ENCODE measurements around the gene ZNF775.

The ZNF775 gene

DNA sequence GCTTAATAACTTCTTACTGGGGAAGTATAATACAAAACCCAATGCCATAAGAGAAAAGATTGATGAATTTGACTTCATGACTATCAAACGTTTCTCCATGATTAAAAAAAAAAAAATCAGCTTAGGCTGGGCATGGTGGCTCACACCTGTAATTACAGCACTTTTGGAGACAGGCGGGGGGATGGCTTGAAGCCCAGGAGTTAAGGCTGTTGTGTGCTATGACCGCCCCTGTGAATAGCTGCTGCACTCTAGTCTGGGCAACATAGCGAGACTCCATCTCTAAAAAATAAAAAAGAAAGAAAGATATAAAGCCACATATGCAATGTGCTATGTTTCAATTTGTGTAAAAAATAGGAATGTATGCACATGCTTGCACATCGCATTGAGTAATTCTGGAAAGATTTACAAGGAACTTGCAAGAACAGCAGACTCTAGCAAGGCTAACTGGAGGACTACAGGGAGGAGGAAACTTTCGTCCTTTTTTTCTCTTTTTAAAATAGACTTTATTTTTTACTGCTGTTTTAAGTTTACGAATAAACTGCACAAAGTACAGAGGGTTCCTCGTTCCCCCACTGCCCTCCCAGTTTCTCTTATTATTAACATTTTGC is 27.4 kb upstream of the ZNF775 start:
- TF ChIP-seq, protein P1, sequence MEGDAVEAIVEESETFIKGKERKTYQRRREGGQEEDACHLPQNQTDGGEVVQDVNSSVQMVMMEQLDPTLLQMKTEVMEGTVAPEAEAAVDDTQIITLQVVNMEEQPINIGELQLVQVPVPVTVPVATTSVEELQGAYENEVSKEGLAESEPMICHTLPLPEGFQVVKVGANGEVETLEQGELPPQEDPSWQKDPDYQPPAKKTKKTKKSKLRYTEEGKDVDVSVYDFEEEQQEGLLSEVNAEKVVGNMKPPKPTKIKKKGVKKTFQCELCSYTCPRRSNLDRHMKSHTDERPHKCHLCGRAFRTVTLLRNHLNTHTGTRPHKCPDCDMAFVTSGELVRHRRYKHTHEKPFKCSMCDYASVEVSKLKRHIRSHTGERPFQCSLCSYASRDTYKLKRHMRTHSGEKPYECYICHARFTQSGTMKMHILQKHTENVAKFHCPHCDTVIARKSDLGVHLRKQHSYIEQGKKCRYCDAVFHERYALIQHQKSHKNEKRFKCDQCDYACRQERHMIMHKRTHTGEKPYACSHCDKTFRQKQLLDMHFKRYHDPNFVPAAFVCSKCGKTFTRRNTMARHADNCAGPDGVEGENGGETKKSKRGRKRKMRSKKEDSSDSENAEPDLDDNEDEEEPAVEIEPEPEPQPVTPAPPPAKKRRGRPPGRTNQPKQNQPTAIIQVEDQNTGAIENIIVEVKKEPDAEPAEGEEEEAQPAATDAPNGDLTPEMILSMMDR (IDR thresholded peaks at IDR 0.05), result no peak

DNA sequence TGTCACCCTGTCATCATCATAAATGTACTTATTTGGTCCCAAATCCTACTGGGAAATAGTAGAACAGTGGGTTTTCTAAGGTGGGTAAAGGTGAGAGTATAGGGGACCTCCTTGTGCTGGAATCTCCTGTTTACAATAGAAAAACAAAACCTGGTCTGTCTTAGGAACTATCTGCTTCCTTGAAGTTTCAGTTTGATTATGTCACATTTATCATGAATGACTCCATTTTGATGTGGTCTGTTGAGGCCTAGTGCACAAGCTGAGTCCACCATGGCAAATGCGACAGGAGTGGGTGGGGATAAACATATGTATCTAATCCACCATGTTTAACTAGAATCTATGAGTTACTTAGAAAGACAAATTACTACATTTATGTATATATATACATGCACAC is 23.5 kb upstream of the ZNF775 start:
- TF ChIP-seq, protein P1 (IDR thresholded peaks at IDR 0.05), result no peak

DNA sequence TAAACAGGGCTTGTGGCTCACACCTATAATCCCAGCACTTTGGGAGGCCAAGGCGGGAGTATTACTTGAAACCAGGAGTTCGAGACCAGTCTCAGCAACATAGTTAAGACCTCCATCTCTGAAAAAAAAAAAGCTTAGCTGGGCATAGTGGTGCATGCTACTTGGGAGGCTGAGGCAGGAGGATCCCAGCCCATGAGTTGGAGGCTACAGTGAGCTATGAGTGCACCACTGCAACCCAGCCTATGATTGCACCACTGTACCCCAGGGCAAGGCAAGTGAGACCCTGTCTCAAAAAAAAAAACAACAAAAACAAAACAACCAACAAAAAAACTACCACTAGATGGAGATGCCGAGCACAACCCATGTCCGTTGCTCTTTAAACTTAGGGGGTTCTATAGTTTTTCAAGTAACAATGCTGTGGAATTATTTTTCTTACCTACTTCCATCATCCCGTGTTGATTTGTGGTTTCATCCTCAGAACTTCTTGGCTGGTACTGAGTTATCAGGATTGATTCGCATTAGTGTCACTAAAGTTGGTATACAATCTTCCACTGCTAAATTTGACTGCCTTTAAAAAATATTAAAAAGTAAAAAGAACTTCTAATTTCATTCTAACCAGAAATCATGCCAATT is 22.7 kb upstream of the ZNF775 start:
- TF ChIP-seq, protein P1 (IDR thresholded peaks at IDR 0.05), result peak; percentile 73

DNA sequence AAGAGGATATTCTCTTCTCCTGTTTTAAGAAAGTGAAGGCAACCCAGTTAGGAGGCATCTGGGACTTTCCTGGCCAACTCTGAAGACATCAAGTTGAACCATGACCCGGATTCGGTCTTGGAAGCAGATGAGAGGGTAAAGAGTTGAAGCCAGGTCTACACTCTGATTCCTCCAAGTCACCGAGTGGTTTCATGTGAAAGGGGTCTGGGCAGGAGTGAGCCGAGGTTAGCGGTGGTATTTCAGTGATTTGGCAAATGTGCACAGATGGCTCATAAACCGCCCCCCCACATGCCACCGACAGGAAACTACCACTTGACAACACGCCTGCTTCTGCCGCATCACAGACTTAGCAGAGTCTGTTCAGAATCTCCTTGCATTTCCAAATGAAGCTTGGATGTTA is 21.9 kb upstream of the ZNF775 start:
- TF ChIP-seq, protein P1 (IDR thresholded peaks at IDR 0.05), result no peak

DNA sequence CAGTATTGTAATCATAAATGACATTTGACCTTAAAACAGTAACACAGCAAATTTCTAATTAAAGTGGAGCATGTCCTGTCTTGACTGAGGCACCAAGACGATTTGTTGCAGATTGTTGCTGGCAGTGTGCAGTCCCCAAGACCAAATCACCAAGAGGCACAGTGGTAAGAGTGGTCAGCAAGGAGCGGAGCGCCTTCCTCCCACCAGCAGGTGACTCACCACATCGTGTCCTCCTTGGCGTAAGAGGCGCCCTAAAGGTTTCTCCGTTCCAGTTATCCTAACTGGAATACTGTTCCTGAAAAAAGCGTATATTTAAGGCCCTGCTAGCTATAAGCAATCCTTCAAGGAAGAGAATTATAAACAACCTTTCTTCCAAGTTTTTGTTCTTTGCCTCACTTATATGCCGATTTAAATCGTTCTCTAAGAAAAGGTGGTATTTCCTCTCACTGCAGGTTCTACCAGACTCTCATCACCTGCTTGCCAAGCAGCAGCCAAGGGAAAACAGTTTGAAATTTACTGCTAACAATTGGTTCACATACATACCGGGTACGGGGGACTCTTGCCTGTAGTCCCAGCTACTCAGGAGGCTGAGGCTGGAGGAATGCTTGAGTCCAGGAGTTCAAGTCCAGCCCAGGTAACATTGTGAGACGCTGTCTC is 21.2 kb upstream of the ZNF775 start:
- TF ChIP-seq, protein P1 (IDR thresholded peaks at IDR 0.05), result no peak

DNA sequence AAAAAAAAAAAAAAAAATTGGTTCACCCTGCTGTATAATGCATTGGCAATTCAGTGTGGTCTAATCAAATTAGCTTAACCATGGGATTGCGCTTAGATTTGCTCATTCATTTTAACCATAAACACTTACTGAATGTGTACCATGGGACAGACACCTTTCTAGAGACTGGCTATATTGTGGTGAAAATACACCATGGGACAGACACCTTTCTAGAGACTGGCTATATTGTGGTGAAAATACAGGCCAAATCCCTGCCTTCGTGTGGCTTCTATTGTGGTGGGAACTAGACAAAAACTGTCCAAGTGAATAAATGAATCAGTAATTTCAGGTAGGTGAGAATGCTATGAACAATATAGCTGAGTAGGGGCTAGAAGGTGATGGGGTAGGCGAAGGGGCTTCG is 20.7 kb upstream of the ZNF775 start:
- TF ChIP-seq, protein P1 (IDR thresholded peaks at IDR 0.05), result no peak

DNA sequence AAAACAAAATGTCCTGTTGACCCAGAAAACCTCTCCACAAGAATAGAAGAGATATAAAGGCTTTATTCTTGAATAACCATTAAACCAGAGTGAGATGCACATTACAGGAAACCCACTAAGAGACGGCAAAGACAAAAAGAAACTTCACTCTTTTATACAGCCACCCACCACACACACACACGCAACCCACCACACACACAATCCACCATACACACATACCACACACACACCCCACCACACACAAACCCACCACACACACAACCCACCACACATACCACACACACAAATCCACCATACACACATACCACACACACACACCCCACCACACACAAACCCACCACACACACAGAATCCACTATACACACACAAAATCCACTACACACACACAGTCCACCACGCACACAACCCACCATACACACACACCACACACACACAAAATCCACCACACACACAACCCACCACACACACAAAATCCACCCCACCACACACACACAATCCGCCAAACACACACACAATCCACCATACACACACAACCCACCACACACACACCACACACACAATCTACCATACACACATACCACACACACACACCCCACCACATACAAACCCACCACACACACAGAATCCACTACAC is 20.0 kb upstream of the ZNF775 start:
- TF ChIP-seq, protein P1 (IDR thresholded peaks at IDR 0.05), result no peak
